HG02642 (cell line): Measurements from ENCODE around the gene PLCL2.

ENCODE experiments used
- ATAC-seq: cut with Tn5 transposase; IDR thresholded peaks from one replicate; pipeline ENCODE4 v1.9.1; 2021; ENCODE audit warnings: mild to moderate bottlenecking; ENCODE audit not compliant: unreplicated experiment, poor library complexity

Gene PLCL2

GRCh38 chr3:16888785-16889607 is 4.2 kb downstream of the PLCL2 start:
- peak; percentile 39 for ATAC-seq

DNA sequence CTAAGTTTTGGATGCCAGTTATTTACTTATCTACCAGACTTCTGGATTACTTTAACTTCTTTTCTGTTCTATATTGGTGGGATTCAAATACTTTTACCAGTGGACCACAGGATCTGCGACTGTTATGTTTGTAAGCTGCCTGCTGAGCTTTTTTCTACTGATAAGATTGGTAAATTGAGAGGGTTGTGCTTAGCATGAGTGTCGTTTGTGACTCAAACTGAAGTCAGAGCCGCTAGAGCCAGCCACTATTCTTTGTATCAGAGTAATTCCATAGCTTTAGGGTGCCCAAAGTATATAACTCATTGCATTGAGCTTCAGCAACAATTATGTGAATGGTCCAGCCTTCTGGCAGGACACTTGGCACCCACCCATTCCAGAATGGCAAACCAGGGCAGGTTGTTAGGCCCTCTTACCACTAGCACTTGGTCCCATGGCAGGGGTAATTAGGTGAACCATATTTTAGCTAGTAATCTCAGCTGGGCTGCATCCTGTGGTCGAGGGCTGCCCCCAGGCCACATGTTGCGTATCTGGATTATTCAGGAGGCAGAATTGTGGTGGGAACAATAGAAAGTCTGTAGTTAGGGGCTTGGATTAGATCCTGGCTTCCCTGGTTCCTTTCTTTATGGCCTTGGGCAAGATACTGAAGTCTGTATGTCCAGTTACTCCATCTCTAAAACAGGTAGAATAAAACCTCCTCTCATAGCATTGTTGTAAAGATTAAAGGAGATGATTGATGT is 6.0 kb downstream of the PLCL2 start:
- ATAC-seq: no peak

DNA sequence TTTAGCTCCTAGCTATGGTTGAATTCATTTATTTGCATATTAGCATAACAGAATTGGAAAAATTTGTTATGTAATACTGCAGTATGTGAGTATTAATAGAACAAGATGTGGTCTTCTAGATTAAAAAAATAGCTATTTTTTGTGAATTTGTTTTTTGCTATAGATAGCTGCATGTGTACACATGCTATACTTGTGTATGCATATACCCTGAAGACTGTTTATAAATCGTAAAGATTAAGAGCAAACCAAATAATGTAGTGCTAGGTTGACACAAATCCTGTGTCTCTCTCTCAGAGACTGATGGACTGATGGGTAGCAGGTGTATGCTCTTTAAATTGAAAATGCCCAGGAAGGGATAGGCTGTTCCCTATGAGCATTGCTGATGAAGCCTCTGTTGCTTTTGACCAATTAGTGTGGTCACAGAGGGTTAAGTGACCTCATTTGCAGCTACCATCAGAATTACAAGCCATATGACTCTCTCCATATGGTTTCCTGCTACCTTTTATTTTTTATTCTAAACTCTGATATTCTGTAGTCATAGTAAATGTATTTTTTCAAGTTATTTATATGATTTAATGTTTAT is 9.0 kb downstream of the PLCL2 start:
- no peak for ATAC-seq

DNA sequence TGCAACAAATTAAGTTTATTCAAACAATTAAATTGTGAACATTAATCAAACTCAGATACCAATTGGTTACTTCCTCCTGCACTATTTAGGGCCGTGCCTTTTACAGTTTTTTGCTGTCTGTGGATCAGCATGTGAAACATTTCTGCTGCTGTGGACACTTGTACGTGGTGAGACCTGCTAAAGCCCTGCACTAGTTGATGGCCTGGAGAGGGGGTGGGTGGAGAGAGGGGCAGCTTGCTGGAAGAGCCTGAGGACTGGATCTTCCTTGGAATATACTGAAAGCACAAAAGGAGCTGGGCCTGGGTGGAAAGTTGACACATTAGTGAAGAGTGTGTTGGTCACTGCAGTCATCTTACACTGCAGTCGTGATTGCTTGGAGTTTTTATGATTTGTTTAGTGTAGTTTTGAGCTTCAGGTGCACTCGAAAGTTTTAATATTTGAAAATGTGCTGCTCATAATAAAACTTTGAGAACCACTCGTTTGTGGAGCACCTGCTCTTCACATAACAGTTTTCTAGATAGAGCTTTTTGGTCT is 11.4 kb downstream of the PLCL2 start:
- ATAC-seq: no peak

DNA sequence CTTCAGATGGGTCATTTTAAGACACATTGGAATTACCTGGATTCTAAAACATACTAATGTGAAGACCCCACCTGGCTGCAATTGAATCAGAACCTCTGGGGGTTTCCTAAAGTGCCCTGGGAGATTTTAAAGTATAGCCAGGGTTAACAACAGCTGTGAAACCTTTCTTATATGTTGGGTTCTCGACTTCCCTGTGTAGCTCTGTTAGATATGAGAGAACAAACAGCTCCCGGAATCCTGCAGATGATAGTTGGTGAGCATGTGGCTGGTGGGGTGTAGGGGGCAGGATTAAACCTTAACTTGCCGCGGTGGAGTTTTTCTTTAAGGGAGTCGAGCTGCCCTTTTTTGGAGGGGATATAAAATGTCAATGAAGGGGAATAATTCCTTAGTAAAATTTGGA is 12.1 kb downstream of the PLCL2 start:
- no peak for ATAC-seq

DNA sequence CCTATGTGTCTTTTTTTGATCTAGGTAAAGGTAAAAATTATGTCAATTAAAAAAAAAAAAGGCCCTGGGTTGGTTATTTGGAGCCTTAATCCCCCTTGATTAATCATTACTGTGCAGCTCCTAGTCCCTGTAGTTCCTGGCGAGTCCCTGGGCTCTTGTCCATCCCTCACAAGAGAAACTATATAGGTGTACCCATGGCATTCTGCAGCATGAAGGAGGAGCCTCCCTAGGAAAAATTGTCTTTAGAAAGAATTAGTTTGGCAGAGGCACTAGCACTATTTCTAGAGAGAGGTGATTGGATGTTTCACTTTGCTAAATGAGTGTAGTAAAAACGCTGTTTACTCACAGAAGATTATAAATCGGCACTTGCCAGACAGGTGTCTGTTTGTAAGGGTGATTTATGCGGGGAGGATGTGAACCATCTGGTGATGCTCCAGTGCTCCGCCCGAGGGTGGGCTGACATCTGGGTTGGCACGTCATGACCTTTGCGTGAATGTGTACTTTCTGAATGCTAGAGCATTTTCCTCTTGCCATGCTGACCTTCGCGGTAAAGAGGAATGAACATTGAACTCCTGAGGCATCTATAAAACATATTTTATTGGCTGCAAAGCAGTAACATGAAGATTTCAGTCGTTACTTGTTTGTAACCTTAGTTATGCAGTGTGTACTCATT is 12.6 kb downstream of the PLCL2 start:
- peak; percentile 80 for ATAC-seq

DNA sequence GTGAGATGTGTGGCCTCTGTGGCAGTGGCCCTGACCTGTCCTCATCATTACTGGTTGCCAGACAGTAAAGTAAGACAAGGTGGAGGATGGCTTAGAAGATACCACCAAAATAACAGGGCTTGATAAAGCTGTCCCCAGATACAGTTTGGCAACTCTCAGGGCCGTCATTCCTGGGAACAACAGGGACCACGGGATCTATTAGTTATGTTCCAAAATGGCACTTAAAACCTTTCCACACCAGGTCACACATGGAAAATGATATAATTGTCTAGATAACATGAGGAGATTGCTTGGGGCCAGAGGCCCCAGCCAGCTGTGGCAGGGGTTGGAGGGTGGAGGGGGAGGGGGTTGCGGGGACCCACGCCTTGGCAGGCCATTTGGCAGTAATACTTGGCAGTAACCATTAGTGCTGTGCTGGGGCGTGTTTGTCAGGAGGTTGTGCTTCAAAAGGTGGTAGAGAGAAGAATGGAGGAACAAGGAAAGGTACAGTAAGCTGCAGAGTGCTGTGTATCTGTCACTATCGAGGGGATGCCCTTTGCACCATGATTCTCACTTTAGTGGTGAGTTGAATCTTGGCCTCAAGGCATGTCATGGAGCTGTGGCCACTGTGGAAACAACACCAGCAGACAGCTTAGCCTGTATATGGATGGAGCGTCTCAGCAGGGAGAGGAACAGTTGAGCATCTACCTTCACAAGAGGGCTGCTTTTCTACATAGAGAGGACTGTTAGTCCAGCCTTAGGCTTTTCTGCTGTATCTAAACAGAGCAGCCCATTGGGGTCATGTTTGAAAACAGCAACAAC is 14.0 kb downstream of the PLCL2 start:
- no peak for ATAC-seq

GRCh38 chr3:16899919-16900318 is 15.2 kb downstream of the PLCL2 start:
- no peak for ATAC-seq

- ATAC-seq: no peak
These were observed 16.2 kb downstream of the PLCL2 start for GRCh38 chr3:16900779-16901440.

GRCh38 chr3:16904423-16905417 is 20.0 kb downstream of the PLCL2 start:
- peak; percentile 49 for ATAC-seq

DNA sequence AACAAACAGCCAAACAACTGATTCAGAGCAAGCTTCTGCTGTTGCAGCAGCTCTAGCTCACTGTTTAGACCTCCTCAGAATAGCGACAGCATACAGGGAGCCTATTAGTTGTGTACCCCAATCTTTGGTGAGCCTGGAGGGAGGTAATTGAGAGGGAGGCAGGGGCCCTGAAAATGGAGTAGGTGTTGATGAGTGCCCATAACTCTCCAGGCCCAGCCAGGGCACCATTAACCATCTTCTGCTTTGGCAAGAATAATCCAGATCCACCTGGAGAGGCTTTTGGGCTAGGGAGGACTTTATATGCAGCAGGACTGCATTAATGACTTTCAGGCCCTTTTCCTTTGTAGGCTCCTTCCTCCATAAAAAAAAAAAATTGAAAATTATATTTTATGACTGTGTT is 20.9 kb downstream of the PLCL2 start:
- ATAC-seq: no peak

DNA sequence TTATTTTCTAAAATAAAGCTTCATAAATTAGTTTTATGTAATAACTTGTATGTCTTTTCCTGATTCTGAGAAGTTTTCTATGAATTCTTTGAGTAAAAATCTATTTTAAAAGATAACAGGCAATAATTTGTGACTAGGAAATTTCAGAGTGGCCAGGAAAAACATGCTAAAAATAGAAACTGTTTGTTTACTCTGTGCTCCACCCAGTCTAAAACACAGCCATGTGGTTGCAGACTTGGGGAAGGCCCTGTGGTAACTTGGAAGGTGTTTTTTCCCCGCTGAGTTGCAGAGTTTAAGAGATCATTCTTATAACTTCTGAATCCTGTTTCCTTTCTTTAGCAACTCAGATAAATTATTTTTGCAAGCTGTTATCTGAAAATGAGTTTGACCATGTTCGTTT is 21.9 kb downstream of the PLCL2 start:
- ATAC-seq: peak; percentile 42

GRCh38 chr3:16907243-16907642 is 22.5 kb downstream of the PLCL2 start:
- peak; percentile 63 for ATAC-seq

- ATAC-seq: no peak
These were observed 23.5 kb downstream of the PLCL2 start for GRCh38 chr3:16908016-16908807.

DNA sequence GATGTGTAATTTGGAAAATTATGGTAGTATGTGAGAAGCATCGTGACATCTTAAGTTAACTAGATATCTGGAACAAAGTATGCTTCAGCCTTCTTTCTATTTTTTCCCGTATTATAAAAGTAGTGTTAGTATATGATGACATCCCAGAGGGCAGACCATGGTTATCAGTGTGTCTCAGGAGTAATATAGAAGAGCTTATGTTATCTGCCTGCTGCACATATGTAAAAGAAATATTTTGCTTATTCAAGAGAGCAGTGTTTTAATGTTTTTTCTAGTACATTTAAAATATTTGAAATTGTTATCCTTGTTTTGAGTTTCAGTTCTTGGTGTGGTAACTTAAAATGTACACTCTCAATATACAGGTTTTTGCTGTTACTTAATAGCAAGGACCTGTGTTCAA is 24.1 kb downstream of the PLCL2 start:
- no peak for ATAC-seq

DNA sequence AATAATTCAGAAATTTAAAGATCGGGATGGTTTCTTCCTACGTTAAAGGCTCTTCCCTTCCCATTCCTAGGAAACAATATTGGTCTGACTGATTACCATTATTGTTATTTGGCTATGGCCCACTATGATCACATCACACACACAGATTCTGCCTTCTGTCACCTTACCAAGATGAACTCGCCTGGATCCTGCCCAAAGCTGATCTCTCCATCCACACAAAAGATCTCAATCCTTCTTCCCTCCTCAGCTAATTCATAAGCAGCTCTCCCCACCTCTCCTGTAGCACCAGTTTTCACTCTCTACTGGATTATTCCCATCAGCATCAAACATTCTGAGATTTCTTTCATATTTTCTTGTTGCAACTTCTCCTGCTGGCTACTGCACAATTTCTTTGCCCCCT is 25.0 kb downstream of the PLCL2 start:
- no peak for ATAC-seq

DNA sequence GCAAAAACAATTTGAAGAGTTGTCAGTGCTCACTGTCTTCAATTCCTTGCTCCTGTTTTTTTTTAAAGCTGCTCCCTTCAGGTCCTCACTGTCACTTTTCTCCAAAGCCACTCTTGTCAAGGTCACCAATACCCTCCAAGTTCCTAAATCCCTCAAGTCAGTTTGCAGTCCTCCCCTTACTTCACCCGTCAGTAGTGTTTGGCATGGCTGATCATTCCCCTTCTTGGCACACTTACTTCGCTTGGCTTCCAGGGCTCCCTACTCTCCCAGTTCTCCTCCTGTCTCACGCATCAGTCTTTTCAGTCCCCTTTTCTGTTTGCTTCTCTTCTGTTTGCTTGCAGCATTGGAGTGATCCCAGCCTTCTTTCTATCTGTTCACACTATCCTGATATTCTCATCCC is 25.5 kb downstream of the PLCL2 start:
- no peak for ATAC-seq
